K562 (cell line): ENCODE measurements around the gene FAM227B. TPM values are rescaled to one million over a fixed set of nuclear protein-coding genes. Genes with fewer than 3 reads are reported as not detected.

ENCODE experiments used
- ARID3A ChIP-seq: IDR thresholded peaks from 2 replicates; pipeline ENCODE4 v1.6.1; 2012; ENCODE audit warnings: low read depth, low read length, improper control_type of control experiment, borderline replicate concordance
- DEAF1 ChIP-seq: fragments of 450-650 bp; formaldehyde crosslinking; IDR thresholded peaks from 2 replicates; pipeline ENCODE4 v1.4.0; 2020; ENCODE audit warnings: mild to moderate bottlenecking, moderate library complexity
- E2F3 ChIP-seq: fragments of 250-450 bp; sonication (Bioruptor Pico); IDR thresholded peaks from 2 replicates; pipeline ENCODE4 v1.4.0; 2020; ENCODE audit warnings: mild to moderate bottlenecking
- FIP1L1 ChIP-seq: fragments of 200-400 bp; formaldehyde crosslinking; IDR thresholded peaks from 2 replicates; pipeline ENCODE4 v1.6.1; 2018; ENCODE audit warnings: mild to moderate bottlenecking, low read depth, low read length; ENCODE audit not compliant: poor library complexity, severe bottlenecking
- HDAC1 ChIP-seq, 2 experiments: fragments of 450-650 bp; IDR thresholded peaks; 2 replicates each; pipeline ENCODE4 v1.6.1; 2016 to 2017; ENCODE audit warnings: inconsistent platforms in 1 of 2, mild to moderate bottlenecking in 1 of 2, moderate library complexity in 1 of 2
- KLF10 ChIP-seq: fragments of 250-450 bp; sonication (Bioruptor Pico); IDR thresholded peaks from 2 replicates; pipeline ENCODE4 v1.6.1; 2021; ENCODE audit warnings: matching md5 sums
- NBN ChIP-seq: fragments of 450-650 bp; IDR thresholded peaks from 2 replicates; pipeline ENCODE4 v1.6.1; 2016; ENCODE audit warnings: low read depth, mild to moderate bottlenecking
- NR4A1 ChIP-seq, 2 experiments: fragments of 250-450 bp in 1 of 2; fragments of 450-650 bp in 1 of 2; sonication (Bioruptor Pico) in 1 of 2; IDR thresholded peaks; 2 replicates each; pipeline versions ENCODE4 v1.4.0 to v1.6.1; 2016 to 2020; ENCODE audit warnings: mild to moderate bottlenecking in 2 of 2, missing compliant biosample characterization in 1 of 2, missing genetic modification characterization in 1 of 2, moderate library complexity in 1 of 2
- POLR2B ChIP-seq: fragments of 450-650 bp; IDR thresholded peaks from 2 replicates; pipeline ENCODE4 v1.6.1; 2018; ENCODE audit warnings: low read depth; ENCODE audit not compliant: partially characterized antibody
- RFX1 ChIP-seq: fragments of 450-650 bp; IDR thresholded peaks from 2 replicates; pipeline ENCODE4 v1.6.1; 2016; ENCODE audit warnings: mild to moderate bottlenecking, moderate library complexity
- SPI1 ChIP-seq: IDR thresholded peaks from 2 replicates; pipeline ENCODE4 v1.6.1; 2011; ENCODE audit warnings: low read depth, low read length, control low read depth, borderline replicate concordance
- TAF9B ChIP-seq: fragments of 450-650 bp; IDR thresholded peaks from 2 replicates; pipeline ENCODE4 v1.6.1; 2018; ENCODE audit warnings: mild to moderate bottlenecking; ENCODE audit not compliant: partially characterized antibody
- ZBTB17 ChIP-seq: fragments of 450-650 bp; formaldehyde crosslinking; IDR thresholded peaks from 2 replicates; pipeline ENCODE4 v1.4.0; 2020; ENCODE audit warnings: mild to moderate bottlenecking
- ZNF766 ChIP-seq: fragments of 200-800 bp; sonication (Bioruptor generic); conservative IDR thresholded peaks from 2 replicates; pipeline ENCODE4 v1.6.1; 2016; ENCODE audit warnings: missing genetic modification characterization, missing compliant biosample characterization
- polyA plus RNA-seq, 8 experiments: library from polyadenylated mRNA; depleted of rRNA in 4 of 8; stranded (reverse) in 5 of 8; unstranded in 3 of 8; fragments of >200 nt; fragmentation: Nextera tagmentation in 2 of 8; fragmentation: Illumina TruSeq in 1 of 8; extraction: Ambion mirVana in 2 of 8; extraction: Trizol in 1 of 8; gene quantifications; 2 replicates each; pipeline versions ENCODE4 v1.2.1 to v1.2.3, GENCODE V29; 2011 to 2014; ENCODE audit warnings: inconsistent platforms in 1 of 8, missing spikeins in 1 of 8
- total RNA-seq, 7 experiments: library from RNA; depleted of rRNA in 6 of 7; stranded (reverse); fragments of >200 nt in 6 of 7; fragmentation: Illumina TruSeq in 2 of 7; extraction: Trizol in 2 of 7; gene quantifications; 2 replicates each; pipeline versions ENCODE4 v1.2.1 to v1.2.3, GENCODE V29; 2011 to 2021; ENCODE audit warnings: low replicate concordance in 1 of 7
- TF ChIP-seq, protein P1 (sequence below), 2 experiments: fragments of 450-650 bp; IDR thresholded peaks; 2 replicates each; pipeline ENCODE4 v1.6.1; 2018; ENCODE audit warnings: mild to moderate bottlenecking in 2 of 2, low read depth in 1 of 2; ENCODE audit not compliant: partially characterized antibody in 2 of 2
- TF ChIP-seq, protein P2 (sequence below): sonication (generic); formaldehyde crosslinking; IDR thresholded peaks from 2 replicates; pipeline ENCODE4 v1.8.0; 2022; ENCODE audit warnings: missing genetic modification reagents, mild to moderate bottlenecking, borderline replicate concordance

FAM227B gene
- total and polyA plus RNA-seq, 9 of the 15 experiments (the other 6 are each of a cell fraction or from before 2014, with no cell fraction given) = 5.1 to 12.5 (median 11.2) TPM

DNA sequence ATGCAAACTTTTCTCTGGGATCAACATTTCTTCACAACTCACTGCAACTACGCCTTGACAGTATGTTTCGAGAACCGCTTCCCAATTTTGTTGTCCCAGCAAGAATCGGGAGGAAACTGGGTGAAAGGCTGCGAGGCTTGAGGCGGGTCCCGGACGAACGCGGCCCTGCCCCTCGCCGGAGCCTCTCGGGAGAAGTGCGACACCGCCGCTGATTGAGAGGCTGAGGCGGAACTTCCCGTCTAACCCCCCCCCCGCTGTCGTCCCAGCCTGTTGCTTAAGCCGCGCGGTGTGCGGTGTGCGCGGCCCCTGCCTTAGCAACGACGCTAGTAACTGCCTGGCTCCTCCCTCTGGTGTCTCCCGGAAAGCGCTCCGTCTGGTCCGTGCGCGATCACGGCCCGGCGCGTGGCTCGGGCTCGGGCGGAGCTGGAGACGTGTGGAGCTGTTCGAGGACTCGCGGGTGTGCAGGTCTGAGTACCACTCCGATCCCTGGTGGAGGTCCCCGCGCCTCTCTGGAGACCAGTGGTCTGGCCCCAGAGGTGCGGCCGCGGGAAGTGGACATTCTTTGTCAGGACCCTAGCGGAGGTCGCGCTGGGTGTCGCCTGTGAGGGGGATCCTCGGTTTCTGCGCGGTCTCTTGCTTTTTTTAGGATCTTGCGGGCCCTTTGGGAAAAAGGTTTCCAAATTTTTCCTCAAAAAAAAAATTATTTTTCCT is at the start of gene FAM227B, which contains the start of gene DTWD1 (continued):
- no peak for TF ChIP-seq ARID3A
- TF ChIP-seq, protein P1, sequence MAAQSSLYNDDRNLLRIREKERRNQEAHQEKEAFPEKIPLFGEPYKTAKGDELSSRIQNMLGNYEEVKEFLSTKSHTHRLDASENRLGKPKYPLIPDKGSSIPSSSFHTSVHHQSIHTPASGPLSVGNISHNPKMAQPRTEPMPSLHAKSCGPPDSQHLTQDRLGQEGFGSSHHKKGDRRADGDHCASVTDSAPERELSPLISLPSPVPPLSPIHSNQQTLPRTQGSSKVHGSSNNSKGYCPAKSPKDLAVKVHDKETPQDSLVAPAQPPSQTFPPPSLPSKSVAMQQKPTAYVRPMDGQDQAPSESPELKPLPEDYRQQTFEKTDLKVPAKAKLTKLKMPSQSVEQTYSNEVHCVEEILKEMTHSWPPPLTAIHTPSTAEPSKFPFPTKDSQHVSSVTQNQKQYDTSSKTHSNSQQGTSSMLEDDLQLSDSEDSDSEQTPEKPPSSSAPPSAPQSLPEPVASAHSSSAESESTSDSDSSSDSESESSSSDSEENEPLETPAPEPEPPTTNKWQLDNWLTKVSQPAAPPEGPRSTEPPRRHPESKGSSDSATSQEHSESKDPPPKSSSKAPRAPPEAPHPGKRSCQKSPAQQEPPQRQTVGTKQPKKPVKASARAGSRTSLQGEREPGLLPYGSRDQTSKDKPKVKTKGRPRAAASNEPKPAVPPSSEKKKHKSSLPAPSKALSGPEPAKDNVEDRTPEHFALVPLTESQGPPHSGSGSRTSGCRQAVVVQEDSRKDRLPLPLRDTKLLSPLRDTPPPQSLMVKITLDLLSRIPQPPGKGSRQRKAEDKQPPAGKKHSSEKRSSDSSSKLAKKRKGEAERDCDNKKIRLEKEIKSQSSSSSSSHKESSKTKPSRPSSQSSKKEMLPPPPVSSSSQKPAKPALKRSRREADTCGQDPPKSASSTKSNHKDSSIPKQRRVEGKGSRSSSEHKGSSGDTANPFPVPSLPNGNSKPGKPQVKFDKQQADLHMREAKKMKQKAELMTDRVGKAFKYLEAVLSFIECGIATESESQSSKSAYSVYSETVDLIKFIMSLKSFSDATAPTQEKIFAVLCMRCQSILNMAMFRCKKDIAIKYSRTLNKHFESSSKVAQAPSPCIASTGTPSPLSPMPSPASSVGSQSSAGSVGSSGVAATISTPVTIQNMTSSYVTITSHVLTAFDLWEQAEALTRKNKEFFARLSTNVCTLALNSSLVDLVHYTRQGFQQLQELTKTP (IDR thresholded peaks at IDR 0.05; ENCODE audit: low read depth in 1 of 2, partially characterized antibody in 2 of 2) = no peak
- peak; percentile 96 for TF ChIP-seq FIP1L1
- no peak for TF ChIP-seq KLF10 (CRISPR knock-in tag)
- TF ChIP-seq TAF9B = peak; percentile 86
- TF ChIP-seq POLR2B = peak; percentile 77
- TF ChIP-seq E2F3 (CRISPR knock-in tag) = no peak
- TF ChIP-seq NR4A1 (CRISPR knock-in tag; IDR thresholded peaks at IDR 0.05) = peak; percentile 70; the same call in 1 of the 2 replicates
- TF ChIP-seq NR4A1 (tag; IDR thresholded peaks at IDR 0.05) = no peak
- TF ChIP-seq DEAF1 (CRISPR knock-in tag) = 0 out of 2 replicates have a peak, but pooled peaks have one; percentile 15
- TF ChIP-seq, protein P2, sequence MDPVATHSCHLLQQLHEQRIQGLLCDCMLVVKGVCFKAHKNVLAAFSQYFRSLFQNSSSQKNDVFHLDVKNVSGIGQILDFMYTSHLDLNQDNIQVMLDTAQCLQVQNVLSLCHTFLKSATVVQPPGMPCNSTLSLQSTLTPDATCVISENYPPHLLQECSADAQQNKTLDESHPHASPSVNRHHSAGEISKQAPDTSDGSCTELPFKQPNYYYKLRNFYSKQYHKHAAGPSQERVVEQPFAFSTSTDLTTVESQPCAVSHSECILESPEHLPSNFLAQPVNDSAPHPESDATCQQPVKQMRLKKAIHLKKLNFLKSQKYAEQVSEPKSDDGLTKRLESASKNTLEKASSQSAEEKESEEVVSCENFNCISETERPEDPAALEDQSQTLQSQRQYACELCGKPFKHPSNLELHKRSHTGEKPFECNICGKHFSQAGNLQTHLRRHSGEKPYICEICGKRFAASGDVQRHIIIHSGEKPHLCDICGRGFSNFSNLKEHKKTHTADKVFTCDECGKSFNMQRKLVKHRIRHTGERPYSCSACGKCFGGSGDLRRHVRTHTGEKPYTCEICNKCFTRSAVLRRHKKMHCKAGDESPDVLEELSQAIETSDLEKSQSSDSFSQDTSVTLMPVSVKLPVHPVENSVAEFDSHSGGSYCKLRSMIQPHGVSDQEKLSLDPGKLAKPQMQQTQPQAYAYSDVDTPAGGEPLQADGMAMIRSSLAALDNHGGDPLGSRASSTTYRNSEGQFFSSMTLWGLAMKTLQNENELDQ (CRISPR knock-in tag) = no peak
- TF ChIP-seq RFX1 = peak; percentile 93
- TF ChIP-seq NBN = peak; percentile 78
- TF ChIP-seq HDAC1 (IDR thresholded peaks at IDR 0.05) = peak in 1 of 2 experiments; percentile 92; a peak in 2 of 4 replicates
- peak; percentile 78 for TF ChIP-seq ZBTB17 (CRISPR knock-in tag)
- 0 out of 2 replicates have a peak, but pooled peaks have one; percentile 21 for TF ChIP-seq ZNF766
- TF ChIP-seq SPI1 = peak; percentile 53; the same call in 1 of the 2 replicates
